KMS-11 (cell line): ENCODE measurements around the gene TLE4.

Experiments
- H2AFZ ChIP-seq: fragments of 200-600 bp; sonication (generic); 2 replicates; pipeline ENCODE4 v1.6.1; 2016; ENCODE audit warnings: antibody characterized with exemption, mixed run types, low read depth
- H3K27ac ChIP-seq: fragments of 200-600 bp; sonication (generic); 2 replicates; pipeline ENCODE4 v1.6.1; 2016; ENCODE audit warnings: mild to moderate bottlenecking, mixed run types
- H3K27me3 ChIP-seq: fragments of 200-600 bp; sonication (generic); 2 replicates; pipeline ENCODE4 v1.6.1; 2017; ENCODE audit warnings: mild to moderate bottlenecking, low read depth, mixed run types, moderate library complexity; ENCODE audit not compliant: insufficient read depth
- H3K36me3 ChIP-seq: fragments of 200-600 bp; sonication (generic); 2 replicates; pipeline ENCODE4 v1.6.1; 2017; ENCODE audit warnings: mild to moderate bottlenecking, mixed run types; ENCODE audit not compliant: insufficient read depth
- H3K4me1 ChIP-seq: fragments of 200-600 bp; sonication (generic); 2 replicates; pipeline ENCODE4 v1.6.1; 2016; ENCODE audit warnings: mild to moderate bottlenecking, low read depth, mixed run types; ENCODE audit not compliant: poor library complexity, severe bottlenecking
- H3K4me2 ChIP-seq: fragments of 200-600 bp; sonication (generic); 2 replicates; pipeline ENCODE4 v1.7.0; 2016; ENCODE audit warnings: mild to moderate bottlenecking, mixed run types
- H3K4me3 ChIP-seq: fragments of 200-600 bp; sonication (generic); IDR thresholded peaks from 2 replicates; pipeline ENCODE4 v1.6.1; 2017; ENCODE audit warnings: low read depth, low read length, mixed read lengths; ENCODE audit not compliant: insufficient read depth
- H3K79me2 ChIP-seq: fragments of 200-600 bp; sonication (generic); 2 replicates; pipeline ENCODE4 v1.6.1; 2016; ENCODE audit warnings: low read depth, mixed run types; ENCODE audit not compliant: insufficient read depth
- H3K9ac ChIP-seq: fragments of 200-600 bp; sonication (generic); 2 replicates; pipeline ENCODE4 v1.6.1; 2016; ENCODE audit warnings: mild to moderate bottlenecking, mixed run types
- H4K20me1 ChIP-seq: fragments of 200-600 bp; sonication (generic); 2 replicates; pipeline ENCODE4 v1.6.1; 2016; ENCODE audit warnings: mild to moderate bottlenecking, mixed run types; ENCODE audit not compliant: insufficient read depth
- CTCF ChIP-seq: fragments of 200-600 bp; sonication (generic); conservative IDR thresholded peaks from 2 replicates; pipeline ENCODE4 v1.6.1; 2017; ENCODE audit warnings: low read depth, mild to moderate bottlenecking, antibody characterized with exemption, low read length, moderate library complexity, mixed read lengths

TLE4 gene

GRCh38 chr9:79658926-79659325 lies 87.2 kb downstream of the TLE4 start:
- Histone ChIP-seq H3K36me3 (no peaks in the 10 kb centered on the region), H3K79me2 (no peaks in the 10 kb centered on the region), H3K4me1 (no peaks in the 10 kb centered on the region), H3K9ac (no peak overlapping the region), H4K20me1 (no peaks in the 10 kb centered on the region), H3K4me2 (no peak overlapping the region), H2AFZ (no peak overlapping the region), H3K27me3 (no peaks in the 10 kb centered on the region), H3K4me3 (no peak overlapping the region), H3K27ac (no peak overlapping the region)
- TF ChIP-seq CTCF = no peak

GRCh38 chr9:79660615-79661014 lies 88.8 kb downstream of the TLE4 start:
- Histone ChIP-seq H3K27ac (no peak overlapping the region), H3K9ac (no peak overlapping the region), H3K4me2 (no peak overlapping the region), H3K4me3 (no peak overlapping the region), H3K27me3 (no peaks in the 10 kb centered on the region), H3K4me1 (no peaks in the 10 kb centered on the region), H4K20me1 (no peaks in the 10 kb centered on the region), H3K36me3 (no peaks in the 10 kb centered on the region), H2AFZ (no peak overlapping the region), H3K79me2 (no peaks in the 10 kb centered on the region)
- no peak for TF ChIP-seq CTCF

DNA sequence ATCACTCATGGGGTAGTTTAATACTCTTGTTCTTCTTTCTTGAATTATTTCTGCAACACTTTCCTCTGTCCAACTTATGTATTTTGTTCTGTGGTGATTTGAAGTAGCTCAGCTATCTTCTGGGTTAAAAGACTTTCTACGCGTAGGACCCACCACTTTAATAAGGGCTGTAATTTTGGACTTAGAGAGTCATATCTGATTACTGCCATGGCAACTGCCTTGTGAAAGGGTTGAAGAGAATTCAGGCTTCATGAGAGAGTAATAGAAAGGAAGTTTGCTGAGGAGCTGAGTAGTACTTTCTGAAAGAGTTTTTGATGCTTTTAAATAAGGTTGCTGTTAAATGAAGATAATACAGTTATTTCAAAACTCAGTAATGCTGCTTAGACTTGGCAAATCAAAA lies 89.5 kb downstream of the TLE4 start:
- Histone ChIP-seq H3K79me2 (no peaks in the 10 kb centered on the region), H3K27ac (no peak overlapping the region), H3K27me3 (no peaks in the 10 kb centered on the region), H3K4me1 (no peaks in the 10 kb centered on the region), H4K20me1 (no peaks in the 10 kb centered on the region), H2AFZ (no peak overlapping the region), H3K4me2 (no peak overlapping the region), H3K36me3 (no peaks in the 10 kb centered on the region), H3K9ac (no peak overlapping the region), H3K4me3 (no peak overlapping the region)
- TF ChIP-seq CTCF = no peak

DNA sequence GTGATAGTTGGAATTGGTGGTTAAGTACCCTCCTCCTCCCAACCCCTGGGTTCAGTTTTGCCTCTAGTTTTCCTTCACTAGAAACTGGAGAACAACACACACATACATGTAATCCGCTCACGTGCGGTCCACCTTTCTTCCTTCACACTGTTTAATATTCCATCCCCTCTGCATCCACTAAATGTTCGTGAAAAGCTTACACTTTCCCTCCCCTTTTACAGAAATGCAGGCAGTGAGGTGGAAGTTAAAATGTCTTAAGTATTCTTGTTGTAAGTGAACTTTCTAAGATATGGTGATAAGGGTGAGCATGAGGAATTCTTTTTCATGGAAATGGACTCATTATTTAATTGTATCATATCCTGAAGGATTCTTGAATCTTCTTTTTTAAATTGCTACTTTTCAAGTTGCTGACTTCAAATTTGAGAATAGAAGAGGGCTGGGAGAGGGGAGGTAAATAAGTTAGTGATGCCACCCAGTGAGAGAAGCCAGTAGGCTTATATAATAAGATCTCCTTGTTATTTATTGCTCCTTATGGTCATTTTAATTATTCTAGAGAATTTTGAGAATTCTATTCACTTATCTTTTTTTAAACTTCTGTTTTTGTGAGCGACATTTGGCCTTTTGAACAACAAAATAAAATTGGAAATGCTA lies 90.2 kb downstream of the TLE4 start:
- Histone ChIP-seq H4K20me1 (no peaks in the 10 kb centered on the region), H3K27me3 (no peaks in the 10 kb centered on the region), H3K4me1 (no peaks in the 10 kb centered on the region), H3K27ac (no peak overlapping the region), H3K4me3 (no peak overlapping the region), H3K79me2 (no peaks in the 10 kb centered on the region), H3K36me3 (no peaks in the 10 kb centered on the region), H2AFZ (no peak overlapping the region), H3K4me2 (no peak overlapping the region), H3K9ac (no peak overlapping the region)
- no peak for TF ChIP-seq CTCF
